GM18507 (cell line): Measurements from ENCODE around the gene COMP.
A peak's percentile ranks its signal among the peaks of the same experiment; 100 is the strongest.

Experiments used
- DNase-seq: peaks from one replicate; pipeline ENCODE4 v3.0.0; 2011; ENCODE audit warnings: low read depth; ENCODE audit not compliant: insufficient read length; ENCODE audit errors: extremely low spot score
- FAIRE-seq: peaks from 2 replicates; lab custom pipeline; 2011; peaks lifted over from hg19 to GRCh38; lab: Jason Lieb, UNC

COMP gene

GRCh38 chr19:18785179-18786124 lies 5.7 kb downstream of the COMP start:
- FAIRE-seq = peak; percentile 80
- DNase-seq = peak; percentile 85

- FAIRE-seq = no peak
- DNase-seq = no peak
Measured at GRCh38 chr19:18784786-18785120, 6.4 kb downstream of the COMP start.

- no peak for DNase-seq
- FAIRE-seq = no peak
Measured at GRCh38 chr19:18783958-18784785, 6.9 kb downstream of the COMP start.

GRCh38 chr19:18782559-18783225 lies 8.4 kb downstream of the COMP start:
- FAIRE-seq (no peak), DNase-seq (no peak)

- FAIRE-seq (no peak), DNase-seq (no peak)
Measured at GRCh38 chr19:18781885-18782527, 9.1 kb downstream of the COMP start.

GRCh38 chr19:18781047-18781600 lies 10.0 kb downstream of the COMP start:
- FAIRE-seq (no peak), DNase-seq (no peak)

- no peak for DNase-seq
- FAIRE-seq = no peak
Measured at GRCh38 chr19:18780631-18781030, 10.5 kb downstream of the COMP start.

- FAIRE-seq = no peak
- DNase-seq = no peak
Measured at GRCh38 chr19:18780081-18780480, 11.0 kb downstream of the COMP start.

- FAIRE-seq (no peak), DNase-seq (no peak)
Measured at GRCh38 chr19:18778826-18779495, 12.1 kb downstream of the COMP start.

- DNase-seq (no peak), FAIRE-seq (no peak)
Measured at GRCh38 chr19:18778076-18778389, 13.1 kb downstream of the COMP start.

GRCh38 chr19:18777301-18778075 lies 13.6 kb downstream of the COMP start:
- FAIRE-seq (no peak), DNase-seq (no peak)

GRCh38 chr19:18776736-18777135 lies 14.4 kb downstream of the COMP start:
- FAIRE-seq (no peak), DNase-seq (no peak)

GRCh38 chr19:18776288-18776594 lies 14.9 kb downstream of the COMP start:
- no peak for FAIRE-seq
- DNase-seq = no peak

- no peak for DNase-seq
- FAIRE-seq = no peak
Measured at GRCh38 chr19:18775586-18776287, 15.4 kb downstream of the COMP start.

- DNase-seq = no peak
- FAIRE-seq = no peak
Measured at GRCh38 chr19:18774782-18775444, 16.2 kb downstream of the COMP start.

- FAIRE-seq (no peak), DNase-seq (no peak)
Measured at GRCh38 chr19:18774107-18774506, 17.0 kb downstream of the COMP start.

GRCh38 chr19:18773682-18774081 lies 17.4 kb downstream of the COMP start:
- DNase-seq = no peak
- FAIRE-seq = no peak
